Naive B cell (primary cell): Measurements from ENCODE around the gene MAGEA4. TPM values are rescaled to one million over a fixed set of nuclear protein-coding genes. Genes with fewer than 3 reads are reported as not detected.
A peak's percentile ranks its signal among the peaks of the same experiment; 100 is the strongest.

Experiments used
- ATAC-seq, 2 donors: fragments of 150-1000 bp; cut with Tn5 transposase; 2 replicates each; pipeline ENCODE4 v1.10.0; 2021; ENCODE audit warnings: low read depth in 2 of 2, mild to moderate bottlenecking in 2 of 2, moderate library complexity in 2 of 2
- DNase-seq: peaks from one replicate; pipeline ENCODE4 v3.0.0; 2022
- H3K27ac Mint-ChIP-seq, 6 donors: one replicate each; pipeline ENCODE4 v1.8.0; 2020 to 2022; ENCODE audit warnings: mild to moderate bottlenecking in 6 of 6, mixed read lengths in 6 of 6, moderate library complexity in 5 of 6, inconsistent platforms in 2 of 6
- H3K27me3 Mint-ChIP-seq, 3 donors: one replicate each; pipeline ENCODE4 v1.8.0; 2021 to 2022; ENCODE audit warnings: mixed read lengths in 3 of 3, mild to moderate bottlenecking in 1 of 3
- H3K36me3 Mint-ChIP-seq, 2 donors: one replicate each; pipeline ENCODE4 v1.8.0; 2020 to 2022; ENCODE audit warnings: mixed read lengths in 2 of 2, inconsistent platforms in 1 of 2, mild to moderate bottlenecking in 1 of 2
- H3K4me1 Mint-ChIP-seq, 3 donors: one replicate each; pipeline ENCODE4 v1.8.0; 2020 to 2022; ENCODE audit warnings: mixed read lengths in 3 of 3, inconsistent platforms in 1 of 3, mild to moderate bottlenecking in 1 of 3, moderate library complexity in 1 of 3
- H3K4me3 Mint-ChIP-seq, 8 donors: one replicate each; pipeline ENCODE4 v1.8.0; 2020 to 2022; ENCODE audit warnings: mild to moderate bottlenecking in 8 of 8, mixed read lengths in 8 of 8, moderate library complexity in 8 of 8, inconsistent platforms in 2 of 8
- H3K9me3 Mint-ChIP-seq, 7 donors: one replicate each; pipeline ENCODE4 v1.8.0; 2020 to 2022; ENCODE audit warnings: mixed read lengths in 7 of 7, mild to moderate bottlenecking in 5 of 7, inconsistent platforms in 2 of 7, moderate library complexity in 1 of 7
- polyA plus RNA-seq, 6 donors: library from polyadenylated mRNA; unstranded; fragments of 300-500 nt; fragmentation: Illumina TruSeq; gene quantifications; one replicate each; pipeline ENCODE4 v1.2.3, GENCODE V29; 2021; ENCODE audit warnings: low read depth in 6 of 6

Gene MAGEA4, protein sequence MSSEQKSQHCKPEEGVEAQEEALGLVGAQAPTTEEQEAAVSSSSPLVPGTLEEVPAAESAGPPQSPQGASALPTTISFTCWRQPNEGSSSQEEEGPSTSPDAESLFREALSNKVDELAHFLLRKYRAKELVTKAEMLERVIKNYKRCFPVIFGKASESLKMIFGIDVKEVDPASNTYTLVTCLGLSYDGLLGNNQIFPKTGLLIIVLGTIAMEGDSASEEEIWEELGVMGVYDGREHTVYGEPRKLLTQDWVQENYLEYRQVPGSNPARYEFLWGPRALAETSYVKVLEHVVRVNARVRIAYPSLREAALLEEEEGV
- not detected for polyA plus RNA-seq

GRCh38 chrX:151912780-151913179, at the start of gene MAGEA4:
MAGEA4 (plus strand) TSS chrX:151912889; CDS start chrX:151923665, 10,776 bp downstream.
- ATAC-seq, result no peak
- DNase-seq, result no peak
- Mint-ChIP-seq H3K4me3 (no peak within 1 kb of the TSS), H3K27ac (no peak within 1 kb of the TSS), H3K27me3 (no peaks in the 10 kb centered on the region), H3K36me3 (no peaks in the 10 kb centered on the region), H3K9me3 (peaks cover 0 to 2% (median 0%) of the 10 kb centered on the region in 7 donors), H3K4me1 (no peaks in the 10 kb centered on the region)

DNA sequence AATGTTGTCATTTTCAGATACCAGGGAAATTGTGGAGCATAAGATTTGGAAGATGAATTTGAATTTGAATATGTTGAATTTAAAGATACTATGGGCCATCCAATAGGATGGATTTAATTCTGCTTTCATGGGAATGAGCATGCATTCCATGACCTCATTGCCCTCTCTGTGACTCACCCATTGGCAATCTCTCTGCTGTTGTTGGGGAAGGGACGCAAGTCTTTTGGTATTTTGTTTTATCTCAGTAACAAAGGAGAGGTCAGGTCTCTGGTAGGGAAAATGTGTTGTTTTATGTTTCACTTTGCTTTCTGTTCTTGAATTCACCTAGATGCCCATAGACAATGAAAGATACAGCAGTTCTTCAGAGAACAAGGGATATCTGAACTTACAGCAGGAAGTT, 42.1 kb upstream of the MAGEA4 start:
- Mint-ChIP-seq H3K4me3 (no peak overlapping the region), H3K27ac (no peak overlapping the region), H3K4me1 (no peaks in the 10 kb centered on the region), H3K9me3 (peaks cover 1 to 18% (median 7%) of the 10 kb centered on the region in 7 donors), H3K36me3 (no peaks in the 10 kb centered on the region), H3K27me3 (peaks cover 0 to 7% (median 0%) of the 10 kb centered on the region in 3 donors)
- ATAC-seq, result no peak
- no peak for DNase-seq

- no peak for ATAC-seq
- H3K27me3 Mint-ChIP-seq, result peaks cover 0 to 7% (median 0%) of the 10 kb centered on the region in 3 donors
- H3K4me3 Mint-ChIP-seq, result no peak overlapping the region
- H3K9me3 Mint-ChIP-seq, result peaks cover 1 to 18% (median 7%) of the 10 kb centered on the region in 7 donors
- no peak overlapping the region for H3K27ac Mint-ChIP-seq
- no peak for DNase-seq
- H3K36me3 Mint-ChIP-seq, result no peaks in the 10 kb centered on the region
- H3K4me1 Mint-ChIP-seq, result no peaks in the 10 kb centered on the region
Observed at GRCh38 chrX:151871244-151871643, 41.4 kb upstream of the MAGEA4 start.

- Mint-ChIP-seq H3K4me1 (no peaks in the 10 kb centered on the region), H3K27me3 (peaks cover 0 to 7% (median 0%) of the 10 kb centered on the region in 3 donors), H3K36me3 (no peaks in the 10 kb centered on the region), H3K27ac (no peak overlapping the region), H3K4me3 (no peak overlapping the region), H3K9me3 (peaks cover 0 to 19% (median 4%) of the 10 kb centered on the region in 7 donors)
- ATAC-seq, result no peak
- no peak for DNase-seq
Observed at GRCh38 chrX:151873096-151873495, 39.6 kb upstream of the MAGEA4 start.

DNA sequence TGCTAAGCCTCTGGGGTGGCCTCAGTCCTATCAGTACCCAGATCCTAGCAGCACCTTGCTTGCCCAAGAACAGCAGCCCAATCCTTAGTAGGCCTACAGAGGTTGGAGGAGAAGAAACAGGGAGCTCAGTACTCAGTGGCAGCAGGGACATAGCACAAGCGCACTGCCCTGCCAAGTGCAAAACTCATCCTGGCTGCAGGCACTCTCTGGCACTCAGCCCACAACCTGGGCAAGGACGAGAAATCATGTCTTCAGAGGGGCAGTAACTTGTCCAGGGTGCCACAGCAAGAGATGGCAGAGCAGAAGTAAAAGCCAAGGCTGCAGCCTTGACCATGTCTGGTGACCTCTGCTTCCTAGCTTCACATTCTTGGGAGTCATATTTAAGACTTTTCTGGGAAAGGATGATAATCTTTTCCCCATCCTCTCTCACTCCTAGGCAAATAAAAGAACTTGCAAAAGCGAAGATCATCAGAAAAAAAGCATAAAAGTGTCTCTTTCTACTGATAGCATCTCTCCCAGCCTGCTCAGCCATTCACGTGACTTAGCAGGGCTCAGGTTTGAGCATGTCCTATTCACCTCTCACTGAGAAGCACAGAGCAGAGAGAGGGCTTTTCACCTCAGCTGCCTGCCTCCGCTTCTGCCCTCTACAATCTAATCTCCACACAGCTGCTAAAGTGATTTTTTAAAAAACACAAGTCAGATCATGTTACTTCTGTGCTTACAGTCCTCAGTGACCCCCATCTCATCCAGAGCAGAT, 37.2 kb upstream of the MAGEA4 start:
- H3K4me1 Mint-ChIP-seq, result no peaks in the 10 kb centered on the region
- H3K36me3 Mint-ChIP-seq, result no peaks in the 10 kb centered on the region
- DNase-seq, result no peak
- peaks cover 0 to 13% (median 5%) of the 10 kb centered on the region in 7 donors for H3K9me3 Mint-ChIP-seq
- H3K27me3 Mint-ChIP-seq, result peaks cover 0 to 3% (median 0%) of the 10 kb centered on the region in 3 donors
- no peak overlapping the region for H3K27ac Mint-ChIP-seq
- H3K4me3 Mint-ChIP-seq, result peak overlapping the region in 1 of 8 donors; percentile 68
- ATAC-seq, result no peak

GRCh38 chrX:151878574-151878973, 34.1 kb upstream of the MAGEA4 start:
- DNase-seq, result no peak
- Mint-ChIP-seq H3K9me3 (peaks cover 0 to 12% (median 4%) of the 10 kb centered on the region in 7 donors), H3K36me3 (no peaks in the 10 kb centered on the region), H3K4me1 (no peaks in the 10 kb centered on the region), H3K27ac (no peak overlapping the region), H3K4me3 (peak overlapping the region in 1 of 8 donors; percentile 43), H3K27me3 (no peaks in the 10 kb centered on the region)
- ATAC-seq, result no peak

- Mint-ChIP-seq H3K27me3 (no peaks in the 10 kb centered on the region), H3K36me3 (no peaks in the 10 kb centered on the region), H3K9me3 (peaks cover 0 to 12% (median 4%) of the 10 kb centered on the region in 7 donors), H3K4me1 (no peaks in the 10 kb centered on the region), H3K4me3 (no peak overlapping the region), H3K27ac (peak overlapping the region in 1 of 6 donors; percentile 27)
- ATAC-seq (no peak), DNase-seq (no peak)
Observed at GRCh38 chrX:151879856-151880255, 32.8 kb upstream of the MAGEA4 start.

- H3K27me3 Mint-ChIP-seq, result no peaks in the 10 kb centered on the region
- H3K4me1 Mint-ChIP-seq, result no peaks in the 10 kb centered on the region
- no peaks in the 10 kb centered on the region for H3K36me3 Mint-ChIP-seq
- ATAC-seq (no peak), DNase-seq (no peak)
- H3K27ac Mint-ChIP-seq, result no peak overlapping the region
- no peak overlapping the region for H3K4me3 Mint-ChIP-seq
- peaks cover 0 to 12% (median 4%) of the 10 kb centered on the region in 7 donors for H3K9me3 Mint-ChIP-seq
Observed at GRCh38 chrX:151880895-151881294, 31.8 kb upstream of the MAGEA4 start.

GRCh38 chrX:151889421-151889820, 23.3 kb upstream of the MAGEA4 start:
- DNase-seq, result no peak
- Mint-ChIP-seq H3K4me1 (no peaks in the 10 kb centered on the region), H3K4me3 (no peak overlapping the region)

DNA sequence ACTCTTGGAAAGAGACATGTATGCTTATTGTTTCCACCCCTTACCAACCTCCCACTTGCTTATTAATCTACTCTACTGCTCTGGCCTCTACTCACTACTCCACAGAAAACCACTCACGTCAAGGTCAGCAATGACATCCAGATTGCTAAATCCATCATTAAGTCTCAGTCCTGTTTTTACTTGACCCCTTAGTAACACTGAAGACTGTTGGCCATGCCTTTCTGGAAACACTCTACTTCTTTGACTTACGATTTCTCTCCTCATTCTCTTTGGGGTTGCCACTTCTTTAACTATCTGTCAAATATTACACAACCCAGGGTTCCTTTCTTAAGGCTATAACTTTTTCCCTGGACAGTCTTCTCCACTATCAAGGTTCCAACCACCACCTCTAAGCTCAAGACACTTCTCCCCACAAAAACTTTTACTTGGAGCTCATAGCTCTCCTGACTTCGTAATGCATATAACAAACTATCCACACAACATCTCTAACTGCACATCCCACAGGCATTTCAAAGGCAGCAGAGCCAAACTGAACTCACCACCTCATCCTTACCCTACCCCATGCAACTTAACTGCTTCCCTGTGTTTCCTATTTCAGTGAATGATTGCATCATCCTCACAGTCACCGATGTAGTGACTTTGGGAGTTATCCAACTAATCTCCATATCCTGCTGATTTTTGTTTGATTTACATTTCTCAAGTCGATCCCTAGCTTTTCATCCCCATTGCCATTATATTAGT, 15.8 kb upstream of the MAGEA4 start:
- Mint-ChIP-seq H3K4me3 (no peak overlapping the region), H3K36me3 (no peaks in the 10 kb centered on the region), H3K9me3 (peaks cover 0 to 5% (median 0%) of the 10 kb centered on the region in 7 donors), H3K27me3 (no peaks in the 10 kb centered on the region), H3K27ac (no peak overlapping the region), H3K4me1 (no peaks in the 10 kb centered on the region)
- DNase-seq (no peak), ATAC-seq (no peak)

More at GRCh38 chrX:151889421-151889820, 23.3 kb upstream of the MAGEA4 start:
- no peaks in the 10 kb centered on the region for H3K27me3 Mint-ChIP-seq
- H3K36me3 Mint-ChIP-seq, result no peaks in the 10 kb centered on the region
- ATAC-seq, result no peak
- H3K9me3 Mint-ChIP-seq, result peaks cover 0 to 7% (median 4%) of the 10 kb centered on the region in 7 donors
- no peak overlapping the region for H3K27ac Mint-ChIP-seq

DNA sequence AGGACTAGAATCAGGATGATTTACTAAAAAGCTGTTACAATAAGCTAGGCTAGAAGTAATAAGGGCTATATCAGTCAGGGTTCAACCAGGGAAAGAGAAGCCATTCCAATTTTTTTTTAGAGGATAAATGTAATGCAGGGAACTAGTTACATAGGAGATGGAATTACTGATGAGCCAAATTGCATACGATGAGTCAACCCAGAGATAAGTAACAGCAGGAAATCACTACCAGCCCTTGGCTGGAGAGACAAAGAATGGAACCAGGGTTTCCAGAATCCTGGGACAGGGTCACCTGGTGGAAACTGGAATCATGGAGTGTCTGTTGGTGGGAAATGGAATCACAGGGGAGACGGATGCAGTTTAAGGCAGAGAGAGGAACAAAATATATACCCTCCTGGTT, 13.1 kb upstream of the MAGEA4 start:
- H3K4me3 Mint-ChIP-seq, result no peak overlapping the region
- no peak overlapping the region for H3K27ac Mint-ChIP-seq
- ATAC-seq, result no peak
- no peaks in the 10 kb centered on the region for H3K27me3 Mint-ChIP-seq
- no peaks in the 10 kb centered on the region for H3K36me3 Mint-ChIP-seq
- no peaks in the 10 kb centered on the region for H3K4me1 Mint-ChIP-seq
- H3K9me3 Mint-ChIP-seq, result peaks cover 0 to 3% (median 0%) of the 10 kb centered on the region in 7 donors
- DNase-seq, result no peak

DNA sequence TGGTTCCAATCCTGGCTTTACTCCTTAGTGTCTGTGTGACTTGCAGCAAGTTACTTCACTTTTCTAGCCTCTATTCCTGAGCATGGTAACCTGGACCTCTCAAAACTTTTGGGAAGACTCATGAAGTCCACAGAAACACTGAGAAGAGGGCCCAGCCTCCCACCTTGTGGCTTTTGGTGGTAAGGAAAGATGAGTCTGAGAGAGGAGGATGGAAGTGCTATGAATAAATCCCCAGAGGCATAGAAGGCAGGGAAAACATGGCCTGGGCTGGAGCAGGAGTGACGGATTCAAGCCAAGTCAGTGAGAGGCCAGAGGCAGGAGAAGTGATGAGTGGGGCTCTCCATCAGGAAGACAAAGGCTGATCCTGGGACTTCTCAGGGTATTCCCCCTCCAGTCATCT, 10.9 kb upstream of the MAGEA4 start:
- peaks cover 0 to 4% (median 0%) of the 10 kb centered on the region in 7 donors for H3K9me3 Mint-ChIP-seq
- H3K27ac Mint-ChIP-seq, result no peak overlapping the region
- ATAC-seq (no peak), DNase-seq (no peak)
- H3K4me1 Mint-ChIP-seq, result no peaks in the 10 kb centered on the region
- H3K27me3 Mint-ChIP-seq, result no peaks in the 10 kb centered on the region
- no peak overlapping the region for H3K4me3 Mint-ChIP-seq
- H3K36me3 Mint-ChIP-seq, result no peaks in the 10 kb centered on the region

GRCh38 chrX:151902813-151903591, 9.7 kb upstream of the MAGEA4 start:
- ATAC-seq, result no peak
- no peaks in the 10 kb centered on the region for H3K36me3 Mint-ChIP-seq
- H3K4me1 Mint-ChIP-seq, result no peaks in the 10 kb centered on the region
- H3K9me3 Mint-ChIP-seq, result peaks cover 0 to 4% (median 0%) of the 10 kb centered on the region in 7 donors
- no peaks in the 10 kb centered on the region for H3K27me3 Mint-ChIP-seq
- no peak overlapping the region for H3K4me3 Mint-ChIP-seq
- H3K27ac Mint-ChIP-seq, result no peak overlapping the region
- DNase-seq, result no peak
